ENCODE results near the gene SPANXB1. TPM values are rescaled to one million over a fixed set of nuclear protein-coding genes. Genes with fewer than 3 reads are reported as not detected.
"Not testable (repeated sequence)": the region's sequence is repeated elsewhere in the genome, so short reads cannot be mapped to it uniquely, and the experiment has no call there.

Gene SPANXB1
- total and polyA plus RNA-seq, 2 donors from 2014 or later, result not detected

GRCh38 chrX:141052098-141052497 lies 49.7 kb downstream of the SPANXB1 start:
- H3K4me1 ChIP-seq (ENCODE audit: control insufficient read depth in 2 of 3, insufficient read depth in 2 of 3, low read depth in 1 of 3, low read length in 3 of 3); intact Hi-C loops (cut with DNase I); H3K9me3 ChIP-seq (ENCODE audit: control insufficient read depth in 2 of 3, insufficient read depth in 1 of 3, low read length in 3 of 3); H3K4me3 ChIP-seq (ENCODE audit: low read length in 3 of 3); H3K27ac ChIP-seq (ENCODE audit: low read depth in 2 of 2, low read length in 2 of 2); FAIRE-seq; H3K27me3 ChIP-seq (ENCODE audit: control insufficient read depth, insufficient read depth, low read length); H3K36me3 ChIP-seq (ENCODE audit: control insufficient read depth in 2 of 3, insufficient read depth in 3 of 3, low read length in 3 of 3); H3K9ac ChIP-seq (ENCODE audit: low read length in 3 of 3): not testable (repeated sequence)
- DNase-seq, result peak in 2 of 5 donors; percentile 0 to 3
- peak; percentile 26 for TF ChIP-seq CTCF (IDR thresholded peaks at IDR 0.05; ENCODE audit: borderline replicate concordance, extremely low read depth, insufficient read depth)

Other genes starting within 250 kb of the SPANXB1 start
- gene LDOC1, start 174.5 kb downstream of the SPANXB1 start, total RNA-seq, result 49.0 TPM
- gene LDOC1, start 174.5 kb downstream of the SPANXB1 start, polyA plus RNA-seq (ENCODE audit: insufficient read depth, low read depth, low replicate concordance), result 52.8 TPM
- not detected for gene SPANXC, start 239.9 kb downstream of the SPANXB1 start, total RNA-seq
- gene SPANXC, start 239.9 kb downstream of the SPANXB1 start, polyA plus RNA-seq (ENCODE audit: insufficient read depth, low read depth, low replicate concordance), result not detected